Stimulated activated CD4-positive, alpha-beta T cell treated with anti-CD3 and anti-CD28 coated beads, Interleukin-12 subunit alpha, Interleukin-12 subunit beta, amount 100 ng/mL, for 4 hours (primary cell): ENCODE measurements around the gene MRPL23.

Experiments
- DNase-seq: peaks from one replicate; pipeline ENCODE4 v3.0.0-alpha.2; 2020

MRPL23 gene

GRCh38 chr11:1959786-1960185 is 12.7 kb downstream of the MRPL23 start:
- no peak for DNase-seq

- DNase-seq = no peak
Measured at GRCh38 chr11:1963864-1964263, 16.7 kb downstream of the MRPL23 start.

GRCh38 chr11:1964348-1964747 is 17.2 kb downstream of the MRPL23 start:
- no peak for DNase-seq

- DNase-seq = no peak
Measured at GRCh38 chr11:1964955-1965354, 17.8 kb downstream of the MRPL23 start.

DNA sequence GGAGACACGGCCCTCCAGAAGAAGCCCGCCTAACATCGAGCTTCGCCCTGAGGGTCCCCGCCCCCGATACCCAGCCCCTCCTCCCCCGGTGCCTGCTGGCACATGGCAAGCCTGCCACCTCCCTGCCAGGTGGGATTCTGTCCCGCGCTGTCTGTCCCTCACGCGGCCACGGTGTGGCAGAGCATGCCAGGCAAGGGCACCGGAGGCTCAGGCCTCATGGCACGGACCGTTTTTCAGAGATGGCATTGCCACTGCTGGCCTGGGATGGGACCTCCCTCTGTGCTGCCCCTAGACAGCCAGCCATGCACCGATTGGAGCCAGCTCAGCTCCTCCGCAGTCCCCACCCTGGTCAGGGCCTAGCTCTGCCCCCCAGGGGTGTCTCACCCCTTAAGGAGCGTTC is 19.4 kb downstream of the MRPL23 start:
- no peak for DNase-seq

GRCh38 chr11:1967641-1968225 is 20.6 kb downstream of the MRPL23 start:
- no peak for DNase-seq

- DNase-seq = no peak
Measured at GRCh38 chr11:1968454-1969002, 21.4 kb downstream of the MRPL23 start.

DNA sequence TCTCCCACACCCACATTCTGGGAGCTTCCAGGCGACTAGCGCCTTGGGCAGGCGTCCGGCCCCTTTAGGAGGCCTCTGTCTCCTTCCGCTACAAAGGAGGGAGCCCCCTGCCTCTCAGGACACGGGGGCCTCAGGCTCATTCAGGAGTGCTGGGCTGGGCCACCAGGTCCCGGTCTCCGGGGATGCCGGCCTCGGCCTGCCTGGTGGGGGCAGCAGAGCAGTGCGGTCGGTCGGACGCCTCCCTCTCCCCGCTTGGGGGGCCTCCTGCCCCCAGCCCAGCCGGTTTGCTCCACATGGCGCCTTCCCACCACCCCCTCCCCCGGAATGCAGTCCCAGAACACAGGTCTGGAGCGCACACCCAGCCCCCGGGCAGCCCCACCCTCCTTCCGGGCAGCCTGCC is 21.9 kb downstream of the MRPL23 start:
- DNase-seq = no peak

DNA sequence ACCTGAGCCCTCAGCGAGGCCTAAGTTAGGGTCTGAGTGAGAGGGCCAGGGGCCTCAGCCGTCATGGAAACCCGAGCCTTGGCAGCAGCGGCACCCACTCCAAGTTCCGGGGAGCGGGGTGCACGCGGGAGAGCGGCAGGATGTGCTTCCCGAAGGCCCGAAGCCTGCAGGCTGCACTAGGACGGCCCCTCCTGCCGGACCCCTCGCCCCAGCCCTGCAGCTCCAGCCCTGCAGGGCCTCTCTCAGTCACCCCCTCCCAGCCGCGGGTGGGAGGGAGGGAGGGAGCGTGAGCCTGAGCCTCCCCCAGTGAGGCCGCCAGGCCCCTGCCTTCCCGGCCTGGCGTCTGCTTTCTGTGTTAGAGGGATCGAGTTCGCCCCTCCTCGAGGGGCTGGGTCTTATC is 22.6 kb downstream of the MRPL23 start:
- no peak for DNase-seq

GRCh38 chr11:1970956-1971355 is 23.8 kb downstream of the MRPL23 start:
- no peak for DNase-seq

DNA sequence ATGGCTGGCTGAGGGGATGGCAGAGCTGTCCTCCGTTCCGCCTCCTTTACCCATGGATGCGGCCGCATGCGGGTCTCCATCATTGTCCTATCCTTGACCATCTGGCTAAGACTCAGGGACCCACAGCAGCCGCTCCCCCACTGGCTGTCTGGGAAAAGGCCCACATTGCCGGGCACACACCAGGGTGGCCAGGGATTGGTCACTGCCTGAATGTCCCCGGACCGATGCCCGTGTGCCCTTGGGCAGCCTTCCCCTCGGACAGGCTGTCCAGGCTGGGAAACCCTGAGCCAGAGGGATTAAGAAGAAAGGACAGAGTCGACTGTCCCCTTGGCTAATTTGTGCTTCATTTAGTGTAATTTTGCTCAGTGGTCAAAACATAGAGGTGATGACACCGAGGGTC is 28.1 kb downstream of the MRPL23 start:
- no peak for DNase-seq

GRCh38 chr11:1978720-1979473 is 31.8 kb downstream of the MRPL23 start:
- DNase-seq = no peak

DNA sequence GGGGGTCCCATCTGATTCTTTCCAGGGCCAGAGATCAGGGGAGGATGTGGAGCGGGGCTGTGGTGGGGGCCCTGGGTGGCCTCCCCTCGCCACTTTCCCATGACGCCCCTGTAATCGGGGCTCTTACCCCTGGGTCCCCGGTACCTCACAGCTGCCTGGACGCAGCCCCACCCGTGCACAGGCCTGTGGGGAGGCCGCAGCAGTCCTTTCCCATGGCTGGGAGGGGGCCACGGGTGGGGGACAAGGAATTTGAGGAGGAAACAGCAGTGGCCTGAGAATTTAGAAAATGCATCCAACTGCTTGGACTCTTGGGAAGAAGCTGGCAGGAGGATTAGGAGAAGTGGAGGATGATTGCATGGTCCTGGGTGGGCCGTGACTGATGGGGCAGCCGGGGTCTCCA is 32.5 kb downstream of the MRPL23 start:
- no peak for DNase-seq

DNA sequence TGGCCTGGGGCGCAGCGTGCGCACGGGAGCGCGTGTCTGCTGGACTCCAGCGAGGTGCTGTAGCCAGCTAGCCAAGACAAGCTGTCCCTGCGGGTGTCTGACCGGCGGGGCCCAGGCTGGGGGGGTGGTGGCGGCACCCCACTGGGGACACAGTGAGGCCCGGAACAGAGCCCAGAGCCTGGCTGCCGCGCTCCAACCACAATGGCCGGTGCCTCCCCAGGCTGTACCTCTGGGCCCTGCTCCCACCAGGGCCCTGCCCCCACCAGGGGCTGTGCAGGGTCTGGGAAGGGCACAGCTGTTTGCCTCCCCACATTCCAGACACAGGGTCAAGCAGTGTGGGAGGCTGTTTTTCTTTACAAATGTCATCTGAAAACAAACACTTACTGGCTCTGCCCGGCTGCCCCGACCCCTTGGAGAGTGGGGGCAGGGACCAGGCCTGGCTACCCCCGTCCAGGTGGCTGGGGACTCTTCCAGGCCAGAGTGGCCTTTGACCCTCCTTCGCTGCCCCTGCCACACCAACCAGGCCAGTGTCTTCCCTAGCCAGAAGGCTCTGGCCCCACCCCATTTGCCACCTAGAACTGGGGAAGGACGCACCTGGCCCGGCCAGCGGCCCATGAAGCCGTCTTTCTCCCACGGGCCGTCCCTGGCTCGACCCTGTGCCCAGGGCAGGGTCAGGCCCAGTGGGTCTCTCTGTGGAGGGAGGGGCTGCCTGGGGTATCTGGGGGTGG is 35.9 kb downstream of the MRPL23 start:
- no peak for DNase-seq

DNA sequence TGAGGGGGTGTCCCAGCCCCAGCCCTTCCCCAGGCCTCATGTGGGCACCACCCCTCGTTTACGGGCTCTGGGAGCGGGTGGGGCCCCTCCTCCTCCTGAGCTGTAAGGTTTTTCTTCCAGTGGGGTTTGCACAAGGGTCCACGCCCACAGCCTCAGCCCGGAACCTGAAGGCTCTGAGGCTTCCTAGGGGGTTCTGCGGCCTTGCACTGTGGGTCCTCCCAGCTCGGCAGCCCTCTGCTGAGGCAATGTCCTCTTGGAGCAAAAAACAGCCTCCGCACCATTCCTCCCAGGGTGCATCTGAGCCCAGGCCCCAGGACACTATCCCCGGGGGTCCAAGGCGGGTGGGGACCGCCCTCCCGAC is 36.4 kb downstream of the MRPL23 start:
- no peak for DNase-seq

DNA sequence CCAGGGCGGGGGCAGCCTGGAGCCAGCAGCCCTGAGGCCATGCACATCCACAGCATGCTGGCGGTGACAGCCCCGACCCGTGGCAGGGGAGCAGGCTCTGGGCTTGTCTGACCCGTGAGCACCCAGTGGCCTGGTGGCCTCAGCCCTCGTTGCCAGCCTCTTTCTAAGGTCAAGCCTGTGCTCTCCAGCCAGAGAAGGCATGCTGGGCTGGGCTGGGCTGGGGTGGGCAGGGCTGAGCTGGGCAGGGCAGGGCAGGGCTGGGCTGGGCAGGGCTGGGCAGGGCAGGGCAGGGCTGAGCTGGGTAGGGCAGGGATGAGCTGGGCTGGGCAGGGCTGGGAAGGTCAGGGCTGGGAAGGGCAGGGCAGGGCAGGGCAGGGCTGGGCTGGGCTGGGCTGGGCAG is 39.9 kb downstream of the MRPL23 start:
- no peak for DNase-seq

DNA sequence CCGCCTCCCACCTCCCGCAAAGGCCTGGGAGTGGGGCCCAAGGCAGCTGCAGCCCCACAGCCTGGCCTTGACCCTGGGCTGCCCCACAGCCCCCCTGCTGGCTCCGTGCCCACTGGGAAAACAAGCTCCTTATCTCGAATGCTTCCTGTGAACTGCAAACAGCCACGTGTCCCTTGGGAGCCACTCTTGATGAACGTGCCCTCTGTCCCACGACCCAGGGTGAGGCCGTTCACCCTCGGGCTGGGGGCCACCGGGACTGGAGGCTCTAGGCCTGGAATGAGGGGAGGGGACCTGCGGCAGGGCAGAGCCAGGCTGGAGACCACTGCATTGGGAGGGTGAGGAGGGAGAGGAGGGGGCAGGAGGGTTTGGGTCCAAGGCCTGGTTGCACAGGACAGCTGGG is 41.0 kb downstream of the MRPL23 start:
- DNase-seq = no peak

DNA sequence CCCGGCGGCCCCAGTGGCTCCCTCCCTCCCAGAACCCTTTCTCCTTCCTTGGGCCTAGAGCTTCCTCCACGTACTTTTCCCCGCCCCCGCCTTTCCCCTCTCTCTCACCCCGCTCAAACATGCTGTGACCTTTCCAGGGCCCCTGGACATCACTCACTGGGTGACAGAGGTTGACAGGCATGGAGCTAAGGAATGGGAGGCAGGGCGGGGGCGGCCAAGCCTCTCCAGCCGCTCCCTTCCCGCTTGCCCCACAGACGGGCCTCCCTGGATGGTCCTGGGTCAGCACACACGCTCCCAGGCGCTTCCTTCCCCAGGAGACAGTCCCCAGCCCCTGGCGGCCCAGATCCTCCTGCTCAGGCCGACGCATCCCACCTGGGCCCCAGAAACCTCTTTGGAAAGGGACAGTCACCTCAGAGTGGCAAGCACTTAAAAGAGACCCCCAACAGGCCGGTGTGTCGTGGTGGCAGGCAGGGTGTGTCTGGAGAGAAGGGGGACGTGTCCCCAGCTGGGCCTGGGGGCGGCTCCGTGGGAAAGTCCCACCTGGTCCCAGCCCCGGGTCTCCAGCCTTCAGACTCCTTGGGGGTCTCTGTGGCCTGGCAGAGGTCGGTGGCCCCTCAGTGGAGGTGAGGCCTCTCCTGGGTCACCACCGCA is 41.7 kb downstream of the MRPL23 start:
- DNase-seq = no peak

DNA sequence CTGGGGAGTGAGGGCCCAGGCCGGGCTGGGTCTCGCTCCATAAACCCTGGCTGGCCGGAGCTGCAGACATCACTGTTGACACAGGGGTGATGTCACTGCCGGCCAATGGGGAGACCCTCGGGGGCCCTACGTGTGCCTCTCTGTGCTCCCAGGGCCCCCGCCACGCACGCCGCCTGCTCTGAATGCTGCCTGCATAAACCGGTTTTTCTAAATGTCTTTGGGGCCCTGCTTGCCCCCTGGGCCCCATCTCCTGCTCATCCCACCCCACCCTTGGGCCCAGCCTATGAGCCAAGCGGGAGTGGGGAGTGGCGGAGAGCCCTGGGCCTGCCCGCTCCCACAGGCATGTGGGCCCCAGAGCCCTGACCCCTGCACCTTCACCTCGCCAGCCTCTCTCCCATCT is 42.8 kb downstream of the MRPL23 start:
- DNase-seq = no peak

GRCh38 chr11:1990872-1991578 is 43.9 kb downstream of the MRPL23 start:
- DNase-seq = no peak

DNA sequence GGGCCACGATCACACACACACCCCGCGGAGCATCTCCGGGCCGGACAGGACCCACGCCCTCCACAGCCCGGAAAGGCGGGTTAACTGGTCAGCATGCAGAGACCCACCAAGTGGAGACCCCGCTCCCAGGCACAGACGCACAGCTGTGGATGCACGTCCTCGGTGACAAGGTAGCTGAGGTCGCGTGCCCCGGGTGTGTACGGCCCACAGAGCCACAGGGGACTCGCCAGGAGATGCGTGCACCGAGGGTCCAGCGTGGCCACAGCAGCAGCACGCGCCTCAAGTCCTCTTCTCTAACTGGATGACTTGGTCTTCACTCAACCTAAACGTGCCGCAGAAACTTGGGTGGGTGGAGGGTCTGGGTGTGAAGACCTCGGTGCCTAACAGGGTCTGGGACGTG is 45.0 kb downstream of the MRPL23 start:
- DNase-seq = no peak

GRCh38 chr11:1994121-1994520 is 47.0 kb downstream of the MRPL23 start:
- DNase-seq = no peak

DNA sequence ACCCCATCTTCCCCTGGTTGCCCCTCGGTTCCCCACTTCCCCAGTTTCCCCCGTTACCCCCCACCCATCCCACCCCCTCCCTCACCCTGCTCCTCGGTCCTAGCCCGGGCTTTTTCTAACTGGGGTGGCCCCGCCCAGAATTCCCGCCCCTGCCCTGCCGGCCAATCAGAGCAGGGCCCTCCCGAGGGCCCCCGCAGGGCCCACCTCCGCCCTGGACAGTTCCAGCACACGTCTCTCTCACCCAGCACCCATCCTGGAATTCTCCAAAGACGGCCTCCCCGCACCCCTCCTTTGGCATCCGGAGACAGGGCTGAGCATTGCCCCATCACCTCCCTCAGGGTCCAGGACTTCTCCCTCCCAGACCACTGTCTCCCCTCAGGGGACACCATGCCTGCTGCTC is 50.6 kb downstream of the MRPL23 start, which contains the start of gene H19:
H19 (minus strand) TSS at position 88 of the 400 bp plus-strand sequence.
- no peak for DNase-seq
